ENCODE data around the gene LAMTOR2.

The LAMTOR2 gene

GRCh38 chr1:156074661-156075060 is 20.1 kb downstream of the LAMTOR2 start:
- no peak for DNase-seq (ENCODE audit: low spot score)

GRCh38 chr1:156075162-156075561 is 20.6 kb downstream of the LAMTOR2 start:
- in situ Hi-C loops (cut with MboI; ENCODE audit: low sequenced_read_pairs, unreplicated experiment) = no loop called here
- no peak for DNase-seq (ENCODE audit: low spot score)
- TF ChIP-seq, protein P1, sequence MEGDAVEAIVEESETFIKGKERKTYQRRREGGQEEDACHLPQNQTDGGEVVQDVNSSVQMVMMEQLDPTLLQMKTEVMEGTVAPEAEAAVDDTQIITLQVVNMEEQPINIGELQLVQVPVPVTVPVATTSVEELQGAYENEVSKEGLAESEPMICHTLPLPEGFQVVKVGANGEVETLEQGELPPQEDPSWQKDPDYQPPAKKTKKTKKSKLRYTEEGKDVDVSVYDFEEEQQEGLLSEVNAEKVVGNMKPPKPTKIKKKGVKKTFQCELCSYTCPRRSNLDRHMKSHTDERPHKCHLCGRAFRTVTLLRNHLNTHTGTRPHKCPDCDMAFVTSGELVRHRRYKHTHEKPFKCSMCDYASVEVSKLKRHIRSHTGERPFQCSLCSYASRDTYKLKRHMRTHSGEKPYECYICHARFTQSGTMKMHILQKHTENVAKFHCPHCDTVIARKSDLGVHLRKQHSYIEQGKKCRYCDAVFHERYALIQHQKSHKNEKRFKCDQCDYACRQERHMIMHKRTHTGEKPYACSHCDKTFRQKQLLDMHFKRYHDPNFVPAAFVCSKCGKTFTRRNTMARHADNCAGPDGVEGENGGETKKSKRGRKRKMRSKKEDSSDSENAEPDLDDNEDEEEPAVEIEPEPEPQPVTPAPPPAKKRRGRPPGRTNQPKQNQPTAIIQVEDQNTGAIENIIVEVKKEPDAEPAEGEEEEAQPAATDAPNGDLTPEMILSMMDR (IDR thresholded peaks at IDR 0.05; ENCODE audit: borderline replicate concordance, control extremely low read depth, extremely low read depth, insufficient read depth, missing control alignments) = no peak

More at GRCh38 chr1:156074661-156075060, 20.1 kb downstream of the LAMTOR2 start:
- TF ChIP-seq, protein P1 (IDR thresholded peaks at IDR 0.05; ENCODE audit: borderline replicate concordance, control extremely low read depth, extremely low read depth, insufficient read depth, missing control alignments) = no peak
- in situ Hi-C loops (cut with MboI; ENCODE audit: low sequenced_read_pairs, unreplicated experiment) = no loop called here

DNA sequence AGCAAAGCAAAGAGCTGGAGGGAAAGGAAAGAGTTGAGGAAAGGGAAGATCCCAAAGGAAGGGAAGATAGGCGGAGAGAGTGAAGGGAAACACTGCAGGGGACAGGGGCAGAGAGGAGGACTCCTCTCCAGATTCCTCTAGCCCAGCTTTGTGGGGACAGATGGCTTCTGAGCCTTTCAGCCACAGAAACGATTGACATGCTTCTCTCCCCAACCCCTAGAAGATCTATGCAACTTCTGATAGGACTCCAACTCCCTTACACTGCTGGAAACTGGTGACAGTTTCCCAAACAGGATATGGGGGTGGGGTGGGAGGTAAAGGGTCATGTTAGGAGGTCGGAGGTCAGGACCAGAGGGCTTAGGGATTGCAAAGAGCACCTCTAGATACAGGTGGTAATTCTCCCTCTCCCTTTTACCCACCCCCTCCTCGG is 21.2 kb downstream of the LAMTOR2 start:
- no peak for DNase-seq (ENCODE audit: low spot score)
- TF ChIP-seq, protein P1 (IDR thresholded peaks at IDR 0.05; ENCODE audit: borderline replicate concordance, control extremely low read depth, extremely low read depth, insufficient read depth, missing control alignments) = no peak
- in situ Hi-C loops (cut with MboI; ENCODE audit: low sequenced_read_pairs, unreplicated experiment) = no loop called here

GRCh38 chr1:156076609-156077429 is 22.2 kb downstream of the LAMTOR2 start:
- TF ChIP-seq, protein P1 (IDR thresholded peaks at IDR 0.05; ENCODE audit: borderline replicate concordance, control extremely low read depth, extremely low read depth, insufficient read depth, missing control alignments) = no peak
- in situ Hi-C loops (cut with MboI; ENCODE audit: low sequenced_read_pairs, unreplicated experiment) = no loop called here
- DNase-seq (ENCODE audit: low spot score) = peak; percentile 84

GRCh38 chr1:156077430-156077760 is 22.8 kb downstream of the LAMTOR2 start:
- TF ChIP-seq, protein P1 (IDR thresholded peaks at IDR 0.05; ENCODE audit: borderline replicate concordance, control extremely low read depth, extremely low read depth, insufficient read depth, missing control alignments) = no peak
- DNase-seq (ENCODE audit: low spot score) = no peak
- in situ Hi-C loops (cut with MboI; ENCODE audit: low sequenced_read_pairs, unreplicated experiment) = no loop called here

GRCh38 chr1:156078728-156079127 is 24.1 kb downstream of the LAMTOR2 start:
- TF ChIP-seq, protein P1 (IDR thresholded peaks at IDR 0.05; ENCODE audit: borderline replicate concordance, control extremely low read depth, extremely low read depth, insufficient read depth, missing control alignments) = no peak
- DNase-seq (ENCODE audit: low spot score) = no peak
- in situ Hi-C loops (cut with MboI; ENCODE audit: low sequenced_read_pairs, unreplicated experiment) = no loop called here

Measured in GM13976 (cell line).